Measurements from ENCODE around the gene ARGLU1. TPM values are rescaled to one million over a fixed set of nuclear protein-coding genes. Genes with fewer than 3 reads are reported as not detected.

Gene ARGLU1
- polyA plus RNA-seq, 1 experiment = 25.6 TPM

- CTCF ChIA-PET = interaction anchor here (1.5 kb wide), 1 partner anchor 15 kb away, joined by 6 read pairs; the partner anchor contains the start of gene EFNB2
- Histone ChIP-seq H3K4me3 (ENCODE audit: low read depth, low read length) (no peak overlapping the region), H3K27me3 (ENCODE audit: control insufficient read depth, insufficient read depth, low read length) (no peaks in the 10 kb centered on the region), H3K36me3 (ENCODE audit: control insufficient read depth, insufficient read depth, low read length) (peaks cover 3% of the 10 kb centered on the region)
- POLR2A ChIA-PET = no interaction called here
- no peak for TF ChIP-seq CTCF (IDR thresholded peaks at IDR 0.05; ENCODE audit: insufficient read depth, low read depth, low read length)
- DNase-seq (ENCODE audit: low read depth) = no peak
Measured at GRCh38 chr13:106551350-106551749, 16.6 kb downstream of the ARGLU1 start.

- POLR2A ChIA-PET = no interaction called here
- no peak overlapping the region for H3K4me3 ChIP-seq (ENCODE audit: low read depth, low read length)
- peaks cover 3% of the 10 kb centered on the region for H3K36me3 ChIP-seq (ENCODE audit: control insufficient read depth, insufficient read depth, low read length)
- no peaks in the 10 kb centered on the region for H3K27me3 ChIP-seq (ENCODE audit: control insufficient read depth, insufficient read depth, low read length)
- CTCF ChIA-PET = interaction anchor here (1.5 kb wide), 1 partner anchor 15 kb away, joined by 6 read pairs; the partner anchor contains the start of gene EFNB2
- no peak for DNase-seq (ENCODE audit: low read depth)
- TF ChIP-seq CTCF (IDR thresholded peaks at IDR 0.05; ENCODE audit: insufficient read depth, low read depth, low read length) = no peak
Measured at GRCh38 chr13:106550570-106551135, 17.3 kb downstream of the ARGLU1 start.

- Histone ChIP-seq H3K4me3 (ENCODE audit: low read depth, low read length) (no peak overlapping the region), H3K27me3 (ENCODE audit: control insufficient read depth, insufficient read depth, low read length) (no peaks in the 10 kb centered on the region), H3K36me3 (ENCODE audit: control insufficient read depth, insufficient read depth, low read length) (no peaks in the 10 kb centered on the region; the same call in 1 of the 2 replicates)
- CTCF ChIA-PET = interaction anchor here (0.7 to 0.9 kb wide), 2 partner anchors 12 to 23 kb away, joined by 3 to 5 read pairs; no protein-coding TSS in a partner anchor
- no peak for TF ChIP-seq CTCF (IDR thresholded peaks at IDR 0.05; ENCODE audit: insufficient read depth, low read depth, low read length)
- POLR2A ChIA-PET = no interaction called here
- DNase-seq (ENCODE audit: low read depth) = no peak
Measured at GRCh38 chr13:106548064-106548696, 19.8 kb downstream of the ARGLU1 start.

- Histone ChIP-seq H3K27me3 (ENCODE audit: control insufficient read depth, insufficient read depth, low read length) (no peaks in the 10 kb centered on the region), H3K36me3 (ENCODE audit: control insufficient read depth, insufficient read depth, low read length) (no peaks in the 10 kb centered on the region), H3K4me3 (ENCODE audit: low read depth, low read length) (no peak overlapping the region)
- ChIA-PET CTCF (interaction anchor here (1.2 kb wide), 1 partner anchor 82 kb away, joined by 3 read pairs; no protein-coding TSS in a partner anchor), POLR2A (interaction anchor here (0.6 kb wide), 1 partner anchor 585 kb away, joined by 4 read pairs; no protein-coding TSS in a partner anchor)
- TF ChIP-seq CTCF (IDR thresholded peaks at IDR 0.05; ENCODE audit: insufficient read depth, low read depth, low read length) = no peak
- DNase-seq (ENCODE audit: low read depth) = no peak
Measured at GRCh38 chr13:106541826-106542225, 26.1 kb downstream of the ARGLU1 start.

GRCh38 chr13:106540613-106541012 is 27.3 kb downstream of the ARGLU1 start:
- no peak for DNase-seq (ENCODE audit: low read depth)
- Histone ChIP-seq H3K4me3 (ENCODE audit: low read depth, low read length) (no peak overlapping the region), H3K36me3 (ENCODE audit: control insufficient read depth, insufficient read depth, low read length) (no peaks in the 10 kb centered on the region), H3K27me3 (ENCODE audit: control insufficient read depth, insufficient read depth, low read length) (no peaks in the 10 kb centered on the region)
- POLR2A ChIA-PET = interaction anchor here (0.7 kb wide), 1 partner anchor 26 kb away, joined by 42 read pairs; no protein-coding TSS in a partner anchor
- TF ChIP-seq CTCF (IDR thresholded peaks at IDR 0.05; ENCODE audit: insufficient read depth, low read depth, low read length) = no peak
- CTCF ChIA-PET = interaction anchor here (0.6 to 2.8 kb wide), 2 partner anchors 80 to 1726 kb away, joined by 3 to 14 read pairs; no protein-coding TSS in a partner anchor
